H1 (cell line): ENCODE measurements around the gene ATP6V1B1. TPM values are rescaled to one million over a fixed set of nuclear protein-coding genes. Genes with fewer than 3 reads are reported as not detected.
A peak's percentile ranks its signal among the peaks of the same experiment; 100 is the strongest.

Source experiments
- TCF12 ChIP-seq: IDR thresholded peaks from 2 replicates; pipeline ENCODE4 v1.6.1; 2011; ENCODE audit warnings: low read depth, mild to moderate bottlenecking, low read length
- polyA plus RNA-seq, 7 experiments: library from polyadenylated mRNA; depleted of rRNA in 3 of 7; stranded (reverse) in 5 of 7; unstranded in 2 of 7; fragments of >200 nt in 5 of 7; fragments of 200-250 nt in 2 of 7; gene quantifications; 1 replicate in 5 of 7; 2 replicates in 1 of 7; 4 replicates in 1 of 7; pipeline versions ENCODE4 v1.2.1 to v1.2.3, GENCODE V29; 2011 to 2013; ENCODE audit warnings: missing spikeins in 2 of 7, mixed read lengths in 2 of 7
- total RNA-seq: library from RNA; stranded (reverse); fragmentation: NEBNext Ultra II Directional; extraction: Animal tissue kit (Norgen Biotek cat#: 25700); gene quantifications from 2 replicates; pipeline ENCODE4 v1.2.1, GENCODE V29; 2021
- TF ChIP-seq, protein P1 (sequence below): fragments of 300-600 bp; sonication (generic); IDR thresholded peaks from 2 replicates; pipeline ENCODE4 v1.7.1; 2012; ENCODE audit warnings: low read length, moderate library complexity, mild to moderate bottlenecking, inconsistent platforms; ENCODE audit not compliant: insufficient replicate concordance

Gene ATP6V1B1
- total and polyA plus RNA-seq, 2 of the 8 experiments (the other 6 are each of a cell fraction or from before 2014, with no cell fraction given): not detected

DNA sequence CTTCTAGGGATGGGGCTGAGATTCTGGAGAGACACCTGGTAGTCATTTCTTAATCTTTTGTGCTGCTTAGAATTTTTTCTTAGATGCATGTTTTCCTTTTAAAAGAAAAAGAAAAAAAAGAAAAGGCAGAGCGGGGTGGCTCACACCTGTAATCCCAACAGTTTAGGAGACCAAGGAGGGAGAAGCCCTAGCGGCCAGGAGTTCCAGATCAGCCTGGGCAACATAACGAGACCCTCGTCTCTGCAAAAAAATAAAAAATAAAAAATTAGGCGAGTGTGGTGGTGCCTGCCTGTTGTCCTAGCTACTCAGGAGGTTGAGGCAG is 46.0 kb upstream of the ATP6V1B1 start (continued):
- TF ChIP-seq, protein P1, sequence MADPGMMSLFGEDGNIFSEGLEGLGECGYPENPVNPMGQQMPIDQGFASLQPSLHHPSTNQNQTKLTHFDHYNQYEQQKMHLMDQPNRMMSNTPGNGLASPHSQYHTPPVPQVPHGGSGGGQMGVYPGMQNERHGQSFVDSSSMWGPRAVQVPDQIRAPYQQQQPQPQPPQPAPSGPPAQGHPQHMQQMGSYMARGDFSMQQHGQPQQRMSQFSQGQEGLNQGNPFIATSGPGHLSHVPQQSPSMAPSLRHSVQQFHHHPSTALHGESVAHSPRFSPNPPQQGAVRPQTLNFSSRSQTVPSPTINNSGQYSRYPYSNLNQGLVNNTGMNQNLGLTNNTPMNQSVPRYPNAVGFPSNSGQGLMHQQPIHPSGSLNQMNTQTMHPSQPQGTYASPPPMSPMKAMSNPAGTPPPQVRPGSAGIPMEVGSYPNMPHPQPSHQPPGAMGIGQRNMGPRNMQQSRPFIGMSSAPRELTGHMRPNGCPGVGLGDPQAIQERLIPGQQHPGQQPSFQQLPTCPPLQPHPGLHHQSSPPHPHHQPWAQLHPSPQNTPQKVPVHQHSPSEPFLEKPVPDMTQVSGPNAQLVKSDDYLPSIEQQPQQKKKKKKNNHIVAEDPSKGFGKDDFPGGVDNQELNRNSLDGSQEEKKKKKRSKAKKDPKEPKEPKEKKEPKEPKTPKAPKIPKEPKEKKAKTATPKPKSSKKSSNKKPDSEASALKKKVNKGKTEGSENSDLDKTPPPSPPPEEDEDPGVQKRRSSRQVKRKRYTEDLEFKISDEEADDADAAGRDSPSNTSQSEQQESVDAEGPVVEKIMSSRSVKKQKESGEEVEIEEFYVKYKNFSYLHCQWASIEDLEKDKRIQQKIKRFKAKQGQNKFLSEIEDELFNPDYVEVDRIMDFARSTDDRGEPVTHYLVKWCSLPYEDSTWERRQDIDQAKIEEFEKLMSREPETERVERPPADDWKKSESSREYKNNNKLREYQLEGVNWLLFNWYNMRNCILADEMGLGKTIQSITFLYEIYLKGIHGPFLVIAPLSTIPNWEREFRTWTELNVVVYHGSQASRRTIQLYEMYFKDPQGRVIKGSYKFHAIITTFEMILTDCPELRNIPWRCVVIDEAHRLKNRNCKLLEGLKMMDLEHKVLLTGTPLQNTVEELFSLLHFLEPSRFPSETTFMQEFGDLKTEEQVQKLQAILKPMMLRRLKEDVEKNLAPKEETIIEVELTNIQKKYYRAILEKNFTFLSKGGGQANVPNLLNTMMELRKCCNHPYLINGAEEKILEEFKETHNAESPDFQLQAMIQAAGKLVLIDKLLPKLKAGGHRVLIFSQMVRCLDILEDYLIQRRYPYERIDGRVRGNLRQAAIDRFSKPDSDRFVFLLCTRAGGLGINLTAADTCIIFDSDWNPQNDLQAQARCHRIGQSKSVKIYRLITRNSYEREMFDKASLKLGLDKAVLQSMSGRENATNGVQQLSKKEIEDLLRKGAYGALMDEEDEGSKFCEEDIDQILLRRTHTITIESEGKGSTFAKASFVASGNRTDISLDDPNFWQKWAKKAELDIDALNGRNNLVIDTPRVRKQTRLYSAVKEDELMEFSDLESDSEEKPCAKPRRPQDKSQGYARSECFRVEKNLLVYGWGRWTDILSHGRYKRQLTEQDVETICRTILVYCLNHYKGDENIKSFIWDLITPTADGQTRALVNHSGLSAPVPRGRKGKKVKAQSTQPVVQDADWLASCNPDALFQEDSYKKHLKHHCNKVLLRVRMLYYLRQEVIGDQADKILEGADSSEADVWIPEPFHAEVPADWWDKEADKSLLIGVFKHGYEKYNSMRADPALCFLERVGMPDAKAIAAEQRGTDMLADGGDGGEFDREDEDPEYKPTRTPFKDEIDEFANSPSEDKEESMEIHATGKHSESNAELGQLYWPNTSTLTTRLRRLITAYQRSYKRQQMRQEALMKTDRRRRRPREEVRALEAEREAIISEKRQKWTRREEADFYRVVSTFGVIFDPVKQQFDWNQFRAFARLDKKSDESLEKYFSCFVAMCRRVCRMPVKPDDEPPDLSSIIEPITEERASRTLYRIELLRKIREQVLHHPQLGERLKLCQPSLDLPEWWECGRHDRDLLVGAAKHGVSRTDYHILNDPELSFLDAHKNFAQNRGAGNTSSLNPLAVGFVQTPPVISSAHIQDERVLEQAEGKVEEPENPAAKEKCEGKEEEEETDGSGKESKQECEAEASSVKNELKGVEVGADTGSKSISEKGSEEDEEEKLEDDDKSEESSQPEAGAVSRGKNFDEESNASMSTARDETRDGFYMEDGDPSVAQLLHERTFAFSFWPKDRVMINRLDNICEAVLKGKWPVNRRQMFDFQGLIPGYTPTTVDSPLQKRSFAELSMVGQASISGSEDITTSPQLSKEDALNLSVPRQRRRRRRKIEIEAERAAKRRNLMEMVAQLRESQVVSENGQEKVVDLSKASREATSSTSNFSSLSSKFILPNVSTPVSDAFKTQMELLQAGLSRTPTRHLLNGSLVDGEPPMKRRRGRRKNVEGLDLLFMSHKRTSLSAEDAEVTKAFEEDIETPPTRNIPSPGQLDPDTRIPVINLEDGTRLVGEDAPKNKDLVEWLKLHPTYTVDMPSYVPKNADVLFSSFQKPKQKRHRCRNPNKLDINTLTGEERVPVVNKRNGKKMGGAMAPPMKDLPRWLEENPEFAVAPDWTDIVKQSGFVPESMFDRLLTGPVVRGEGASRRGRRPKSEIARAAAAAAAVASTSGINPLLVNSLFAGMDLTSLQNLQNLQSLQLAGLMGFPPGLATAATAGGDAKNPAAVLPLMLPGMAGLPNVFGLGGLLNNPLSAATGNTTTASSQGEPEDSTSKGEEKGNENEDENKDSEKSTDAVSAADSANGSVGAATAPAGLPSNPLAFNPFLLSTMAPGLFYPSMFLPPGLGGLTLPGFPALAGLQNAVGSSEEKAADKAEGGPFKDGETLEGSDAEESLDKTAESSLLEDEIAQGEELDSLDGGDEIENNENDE: no peak
- 0 out of 2 replicates have a peak, but pooled peaks have one; percentile 4 for TF ChIP-seq TCF12
